Fibroblast of villous mesenchyme (primary cell): Measurements from ENCODE around the gene ACVR2A. TPM values are rescaled to one million over a fixed set of nuclear protein-coding genes. Genes with fewer than 3 reads are reported as not detected.
A peak's percentile ranks its signal among the peaks of the same experiment; 100 is the strongest.

Source experiments
- DNase-seq: peaks from one replicate; pipeline ENCODE4 v3.0.0-alpha.2; 2010; ENCODE audit warnings: low read depth
- H3K4me3 ChIP-seq: 2 replicates; pipeline ENCODE4 v1.5.1; 2011; ENCODE audit warnings: low read depth, mild to moderate bottlenecking, low read length
- total RNA-seq: library from RNA; depleted of rRNA; stranded (reverse); fragments of >200 nt; gene quantifications from 2 replicates; pipeline ENCODE4 v1.2.3, GENCODE V29; 2012
- TF ChIP-seq, protein P1 (sequence below): IDR thresholded peaks from 2 replicates; pipeline ENCODE4 v1.5.1; 2012; ENCODE audit warnings: low read depth, mild to moderate bottlenecking, low read length; ENCODE audit not compliant: insufficient read depth

The ACVR2A gene
- total RNA-seq, 1 donor, result 25.9 TPM

DNA sequence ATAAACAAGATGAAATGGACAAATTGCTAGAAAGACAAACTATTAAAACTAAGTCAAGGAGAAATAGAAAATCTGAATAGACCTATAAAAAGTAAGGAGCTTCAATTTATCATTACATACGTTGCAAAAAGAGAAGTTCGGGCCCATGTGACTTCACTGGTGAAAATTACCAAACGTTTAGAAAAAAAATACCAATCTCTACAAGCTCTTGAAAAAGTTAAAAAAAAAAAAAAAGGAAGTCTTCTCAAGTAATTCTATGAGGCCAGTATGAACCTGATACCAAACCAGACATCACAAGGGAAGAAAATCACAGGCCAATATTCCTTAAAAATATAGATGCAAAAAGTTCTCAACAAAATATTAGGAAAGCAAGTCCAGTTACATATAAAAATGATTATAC lies 20.2 kb upstream of the ACVR2A start:
- TF ChIP-seq, protein P1, sequence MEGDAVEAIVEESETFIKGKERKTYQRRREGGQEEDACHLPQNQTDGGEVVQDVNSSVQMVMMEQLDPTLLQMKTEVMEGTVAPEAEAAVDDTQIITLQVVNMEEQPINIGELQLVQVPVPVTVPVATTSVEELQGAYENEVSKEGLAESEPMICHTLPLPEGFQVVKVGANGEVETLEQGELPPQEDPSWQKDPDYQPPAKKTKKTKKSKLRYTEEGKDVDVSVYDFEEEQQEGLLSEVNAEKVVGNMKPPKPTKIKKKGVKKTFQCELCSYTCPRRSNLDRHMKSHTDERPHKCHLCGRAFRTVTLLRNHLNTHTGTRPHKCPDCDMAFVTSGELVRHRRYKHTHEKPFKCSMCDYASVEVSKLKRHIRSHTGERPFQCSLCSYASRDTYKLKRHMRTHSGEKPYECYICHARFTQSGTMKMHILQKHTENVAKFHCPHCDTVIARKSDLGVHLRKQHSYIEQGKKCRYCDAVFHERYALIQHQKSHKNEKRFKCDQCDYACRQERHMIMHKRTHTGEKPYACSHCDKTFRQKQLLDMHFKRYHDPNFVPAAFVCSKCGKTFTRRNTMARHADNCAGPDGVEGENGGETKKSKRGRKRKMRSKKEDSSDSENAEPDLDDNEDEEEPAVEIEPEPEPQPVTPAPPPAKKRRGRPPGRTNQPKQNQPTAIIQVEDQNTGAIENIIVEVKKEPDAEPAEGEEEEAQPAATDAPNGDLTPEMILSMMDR, result no peak
- H3K4me3 ChIP-seq, result no peak overlapping the region
- no peak for DNase-seq

DNA sequence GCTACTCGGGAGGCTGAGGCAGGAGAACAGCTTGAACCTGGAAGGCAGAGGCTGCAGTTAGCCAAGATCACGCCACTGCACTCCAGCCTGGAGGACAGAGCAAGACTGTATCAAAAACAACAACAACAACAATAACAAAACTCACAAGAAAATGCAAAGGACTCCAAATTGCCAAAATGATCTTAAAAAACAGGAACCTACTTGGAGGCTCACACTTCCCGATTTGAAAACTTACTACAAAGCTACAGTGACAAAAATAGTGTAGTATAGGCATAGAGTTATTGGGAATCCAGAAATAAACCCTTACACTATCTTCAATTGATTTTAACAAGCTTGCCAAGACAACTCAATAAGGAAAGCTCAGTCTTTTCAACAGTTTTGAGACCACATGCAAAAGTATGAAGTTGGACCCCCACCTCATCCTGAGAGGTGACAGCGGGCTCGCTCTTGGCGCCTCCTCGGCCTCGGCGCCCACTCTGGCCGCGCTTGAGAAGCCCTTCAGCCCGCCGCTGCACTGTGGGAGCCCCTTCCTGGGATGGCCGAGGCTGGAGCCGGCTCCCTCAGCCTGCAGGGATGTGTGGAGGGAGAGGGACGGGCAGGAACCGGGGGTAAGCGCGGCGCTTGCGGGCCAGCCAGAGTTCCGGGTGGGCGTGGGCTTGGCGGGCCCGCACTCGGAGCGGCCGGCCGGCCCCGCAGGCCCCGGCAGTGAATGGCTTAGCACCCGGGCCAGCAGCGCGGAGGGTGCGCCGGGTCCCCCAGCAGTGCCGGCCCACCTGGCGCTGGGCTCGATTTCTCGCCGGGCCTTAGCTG lies 18.3 kb upstream of the ACVR2A start:
- TF ChIP-seq, protein P1, result no peak
- no peak for DNase-seq
- no peak overlapping the region for H3K4me3 ChIP-seq

DNA sequence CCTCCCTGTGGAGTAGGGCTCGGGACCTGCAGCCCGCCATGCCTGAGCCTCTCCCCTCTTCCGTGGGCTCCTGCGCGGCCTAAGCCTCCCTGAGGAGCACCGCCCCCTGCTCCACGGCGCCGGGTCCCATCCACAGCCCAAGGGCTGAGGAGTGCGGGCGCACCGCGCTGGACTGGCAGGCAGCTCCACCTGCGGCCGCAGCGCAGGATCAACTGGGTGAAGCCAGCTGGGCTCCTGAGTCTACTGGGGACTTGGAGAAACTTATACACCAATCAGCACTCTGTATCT lies 17.8 kb upstream of the ACVR2A start:
- no peak for DNase-seq
- TF ChIP-seq, protein P1, result no peak
- no peak overlapping the region for H3K4me3 ChIP-seq

DNA sequence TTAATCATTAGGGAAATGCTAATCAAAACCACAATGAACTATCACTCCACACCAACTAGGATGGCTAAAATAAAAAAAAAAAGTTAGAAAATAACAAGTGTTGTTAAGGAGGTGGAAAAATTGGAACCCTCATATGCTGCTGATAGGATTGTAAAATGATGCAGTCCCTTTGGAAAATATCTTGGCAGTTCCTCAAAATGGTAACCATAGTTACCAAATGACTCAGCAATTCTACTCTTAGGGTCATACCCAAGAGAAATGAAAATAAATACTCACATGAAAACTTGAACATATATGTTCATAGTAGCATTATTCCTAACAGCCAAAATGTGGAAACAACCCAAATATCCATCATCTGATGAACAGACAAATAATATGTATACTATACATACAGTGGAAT lies 15.7 kb upstream of the ACVR2A start:
- no peak overlapping the region for H3K4me3 ChIP-seq
- peak; percentile 86 for DNase-seq
- TF ChIP-seq, protein P1, result no peak

DNA sequence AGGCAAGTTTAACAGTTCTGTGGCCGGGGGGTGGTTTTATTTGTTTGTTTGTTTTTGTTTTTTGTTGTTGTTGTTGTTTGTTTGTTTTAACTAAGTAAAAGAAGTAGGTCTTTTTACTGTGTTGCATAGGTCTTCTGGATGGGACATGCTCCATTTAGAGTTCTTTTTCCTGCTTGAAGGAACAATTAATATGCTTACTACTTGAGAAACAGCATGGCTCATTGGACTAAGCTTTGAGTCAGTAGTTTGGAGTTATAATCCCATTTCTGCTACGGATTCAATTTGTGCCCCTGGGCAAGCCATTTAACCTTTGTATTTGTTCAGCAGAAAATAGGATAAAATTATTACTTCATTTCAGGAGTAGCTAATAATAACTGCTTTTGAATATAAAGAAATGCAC lies 8.7 kb upstream of the ACVR2A start:
- TF ChIP-seq, protein P1, result no peak
- DNase-seq, result no peak
- no peak overlapping the region for H3K4me3 ChIP-seq

DNA sequence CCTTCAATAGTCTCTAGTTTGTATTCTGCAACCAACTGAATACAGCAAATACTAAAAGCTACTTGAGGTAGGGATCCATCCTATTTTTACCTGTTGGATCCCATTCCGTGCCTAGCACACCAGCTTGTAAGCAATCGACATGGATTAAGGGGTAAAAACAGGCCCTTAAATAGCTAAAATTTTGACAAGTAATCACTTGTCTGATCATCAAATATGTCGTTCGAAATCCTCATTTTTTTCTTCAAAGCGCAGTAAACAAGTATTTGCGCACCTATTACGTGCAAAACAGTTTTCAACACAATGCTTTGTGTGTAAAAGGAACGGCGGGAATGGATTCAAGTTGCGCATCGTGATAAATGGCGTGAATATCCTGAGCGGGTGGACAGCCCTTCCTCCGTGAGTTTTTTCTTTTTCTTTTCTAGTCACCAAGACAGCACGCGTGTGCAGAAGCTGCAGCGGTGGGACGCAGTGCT lies 1.4 kb upstream of the ACVR2A start:
- TF ChIP-seq, protein P1, result no peak
- DNase-seq, result no peak
- H3K4me3 ChIP-seq, result peak overlapping the region; percentile 82
